ENCODE results near the gene EEFSEC.
A peak's percentile ranks its signal among the peaks of the same experiment; 100 is the strongest.

The EEFSEC gene

GRCh38 chr3:128185630-128186447, 32.6 kb downstream of the EEFSEC start:
- no peak for DNase-seq (ENCODE audit: low spot score)

GRCh38 chr3:128187495-128187894, 34.2 kb downstream of the EEFSEC start:
- DNase-seq (ENCODE audit: low spot score) = no peak

- DNase-seq (ENCODE audit: low spot score) = no peak
Measured at GRCh38 chr3:128188326-128188725, 35.0 kb downstream of the EEFSEC start.

- DNase-seq (ENCODE audit: low spot score) = no peak
Measured at GRCh38 chr3:128188956-128189355, 35.7 kb downstream of the EEFSEC start.

GRCh38 chr3:128190501-128190900, 37.2 kb downstream of the EEFSEC start:
- no peak for DNase-seq (ENCODE audit: low spot score)

- no peak for DNase-seq (ENCODE audit: low spot score)
Measured at GRCh38 chr3:128192131-128192530, 38.9 kb downstream of the EEFSEC start.

GRCh38 chr3:128193168-128193567, 39.9 kb downstream of the EEFSEC start:
- DNase-seq (ENCODE audit: low spot score) = no peak

- no peak for DNase-seq (ENCODE audit: low spot score)
Measured at GRCh38 chr3:128194843-128195242, 41.6 kb downstream of the EEFSEC start.

- DNase-seq (ENCODE audit: low spot score) = no peak
Measured at GRCh38 chr3:128195369-128195768, 42.1 kb downstream of the EEFSEC start.

GRCh38 chr3:128195802-128196201, 42.5 kb downstream of the EEFSEC start:
- DNase-seq (ENCODE audit: low spot score) = no peak

GRCh38 chr3:128196647-128197046, 43.4 kb downstream of the EEFSEC start:
- DNase-seq (ENCODE audit: low spot score) = no peak

GRCh38 chr3:128197855-128198254, 44.6 kb downstream of the EEFSEC start:
- peak; percentile 89 for DNase-seq (ENCODE audit: low spot score)

- DNase-seq (ENCODE audit: low spot score) = no peak
Measured at GRCh38 chr3:128198313-128198712, 45.0 kb downstream of the EEFSEC start.

GRCh38 chr3:128199110-128199509, 45.8 kb downstream of the EEFSEC start:
- DNase-seq (ENCODE audit: low spot score) = no peak

- DNase-seq (ENCODE audit: low spot score) = no peak
Measured at GRCh38 chr3:128201158-128201755, 48.0 kb downstream of the EEFSEC start.

- no peak for DNase-seq (ENCODE audit: low spot score)
Measured at GRCh38 chr3:128203169-128203568, 49.9 kb downstream of the EEFSEC start.

GRCh38 chr3:128205558-128206145, 52.4 kb downstream of the EEFSEC start:
- no peak for DNase-seq (ENCODE audit: low spot score)

GRCh38 chr3:128207951-128208350, 54.7 kb downstream of the EEFSEC start:
- DNase-seq (ENCODE audit: low spot score) = no peak

GRCh38 chr3:128210711-128211110, 57.4 kb downstream of the EEFSEC start:
- DNase-seq (ENCODE audit: low spot score) = no peak

- DNase-seq (ENCODE audit: low spot score) = no peak
Measured at GRCh38 chr3:128214056-128214455, 60.8 kb downstream of the EEFSEC start.

- no peak for DNase-seq (ENCODE audit: low spot score)
Measured at GRCh38 chr3:128215290-128215689, 62.0 kb downstream of the EEFSEC start.

GRCh38 chr3:128215800-128216495, 62.7 kb downstream of the EEFSEC start:
- DNase-seq (ENCODE audit: low spot score) = no peak

All from COLO829 (cell line).